ENCODE measurements around the gene ZXDC.

ZXDC gene

GRCh38 chr3:126442094-126442855, 33.4 kb downstream of the ZXDC start:
- peaks cover 19 to 76% (median 46%) of the 10 kb centered on the region in 11 experiments; a peak in 20 of 22 replicates for H3K36me3 ChIP-seq

GRCh38 chr3:126441256-126441880, 34.3 kb downstream of the ZXDC start:
- peaks cover 28 to 81% (median 53%) of the 10 kb centered on the region in 11 experiments; a peak in 21 of 22 replicates for H3K36me3 ChIP-seq
- no peaks in the 10 kb centered on the region for H3K9me3 ChIP-seq (replicated peaks in 1 of 11)
- H3K27ac ChIP-seq = no peak overlapping the region
- no peaks in the 10 kb centered on the region for H3K27me3 ChIP-seq
- H3K4me3 ChIP-seq = no peak overlapping the region
- peaks cover 0 to 82% (median 31%) of the 10 kb centered on the region in 11 experiments; a peak in 15 of 22 replicates for H4K20me1 ChIP-seq
- H3K4me2 ChIP-seq = no peak overlapping the region
- no peak for TF ChIP-seq Cebpa-rat (IDR thresholded peaks at IDR 0.05)
- H3K9ac ChIP-seq = no peak overlapping the region
- peaks cover 0 to 8% (median 0%) of the 10 kb centered on the region in 10 experiments; a peak in 2 of 20 replicates for H3K4me1 ChIP-seq

More at GRCh38 chr3:126442094-126442855, 33.4 kb downstream of the ZXDC start:
- Histone ChIP-seq H4K20me1 (peaks cover 0 to 80% (median 31%) of the 10 kb centered on the region in 11 experiments; a peak in 15 of 22 replicates), H3K27me3 (no peaks in the 10 kb centered on the region), H3K4me1 (peaks cover 0 to 8% (median 0%) of the 10 kb centered on the region in 10 experiments; a peak in 2 of 20 replicates), H3K9me3 (replicated peaks in 1 of 11) (no peaks in the 10 kb centered on the region), H3K27ac (no peak overlapping the region), H3K9ac (no peak overlapping the region), H3K4me3 (no peak overlapping the region), H3K4me2 (no peak overlapping the region)
- no peak for TF ChIP-seq Cebpa-rat (IDR thresholded peaks at IDR 0.05)

DNA sequence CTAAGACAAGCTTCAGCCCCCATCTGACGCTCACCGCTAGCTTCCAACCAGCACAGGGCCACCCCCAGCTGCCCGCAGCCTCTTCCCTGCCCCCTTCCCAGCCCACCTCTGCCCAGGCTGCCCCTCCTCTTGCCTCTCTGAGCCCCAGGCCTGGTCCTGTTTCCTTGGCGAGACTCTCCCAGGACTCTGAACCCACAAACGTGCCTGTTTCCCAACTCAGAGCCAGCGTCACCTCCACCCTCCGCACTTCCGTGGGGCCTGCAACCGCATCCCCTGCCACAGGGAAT, 35.0 kb downstream of the ZXDC start:
- Histone ChIP-seq H3K4me1 (peaks cover 0 to 8% (median 0%) of the 10 kb centered on the region in 10 experiments; a peak in 2 of 20 replicates), H3K9me3 (replicated peaks in 1 of 11) (no peaks in the 10 kb centered on the region), H3K27ac (no peak overlapping the region), H3K4me3 (no peak overlapping the region), H3K4me2 (no peak overlapping the region), H3K9ac (no peak overlapping the region), H4K20me1 (peaks cover 0 to 82% (median 31%) of the 10 kb centered on the region in 11 experiments; a peak in 15 of 22 replicates), H3K36me3 (peaks cover 29 to 81% (median 59%) of the 10 kb centered on the region in 11 experiments; a peak in 21 of 22 replicates), H3K27me3 (no peaks in the 10 kb centered on the region)
- TF ChIP-seq Cebpa-rat (IDR thresholded peaks at IDR 0.05) = no peak

GRCh38 chr3:126439968-126440708, 35.6 kb downstream of the ZXDC start:
- H3K4me3 ChIP-seq = no peak overlapping the region
- peaks cover 0 to 82% (median 29%) of the 10 kb centered on the region in 11 experiments; a peak in 14 of 22 replicates for H4K20me1 ChIP-seq
- H3K27me3 ChIP-seq = no peaks in the 10 kb centered on the region
- H3K4me2 ChIP-seq = no peak overlapping the region
- peaks cover 29 to 81% (median 60%) of the 10 kb centered on the region in 11 experiments; a peak in 21 of 22 replicates for H3K36me3 ChIP-seq
- H3K9me3 ChIP-seq (replicated peaks in 1 of 11) = no peaks in the 10 kb centered on the region
- H3K4me1 ChIP-seq = peaks cover 0 to 8% (median 0%) of the 10 kb centered on the region in 10 experiments; a peak in 2 of 20 replicates
- no peak overlapping the region for H3K27ac ChIP-seq
- TF ChIP-seq Cebpa-rat (IDR thresholded peaks at IDR 0.05) = no peak
- H3K9ac ChIP-seq = no peak overlapping the region

DNA sequence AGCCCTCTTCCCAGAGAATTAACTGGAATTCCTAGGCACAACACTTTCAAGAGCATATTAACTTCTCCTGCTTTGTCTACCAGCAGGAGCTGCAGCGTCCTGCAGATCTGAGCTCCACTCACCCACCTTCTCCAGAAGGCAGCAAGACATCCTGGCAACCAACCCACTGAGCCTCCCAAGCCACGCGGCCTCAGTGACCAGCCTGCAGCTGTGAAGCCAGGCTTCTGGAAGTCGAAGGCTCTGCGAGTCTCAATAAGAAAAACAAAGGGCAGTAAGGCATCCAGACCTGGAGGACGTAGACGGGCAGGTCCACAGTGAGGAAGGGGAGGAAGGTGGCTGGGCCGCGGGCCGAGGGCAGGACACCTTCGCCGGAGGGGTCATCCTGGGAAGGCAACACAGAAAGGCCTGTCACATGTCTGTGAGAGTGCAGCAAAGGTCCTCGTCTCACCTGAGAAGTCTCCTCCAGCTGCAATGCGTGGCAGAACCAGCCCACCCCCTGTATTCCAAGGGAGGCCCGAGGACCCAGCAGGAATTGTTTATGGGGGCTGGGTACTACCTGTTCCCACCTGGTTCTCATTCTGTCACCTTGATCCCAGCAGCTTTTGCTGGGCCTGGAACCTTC, 36.2 kb downstream of the ZXDC start:
- Histone ChIP-seq H3K9ac (no peak overlapping the region), H3K27ac (no peak overlapping the region)

GRCh38 chr3:126438746-126439145, 36.9 kb downstream of the ZXDC start:
- no peaks in the 10 kb centered on the region for H3K9me3 ChIP-seq (replicated peaks in 1 of 11)
- H3K4me3 ChIP-seq = no peak overlapping the region
- H3K4me1 ChIP-seq = peaks cover 0 to 8% (median 0%) of the 10 kb centered on the region in 10 experiments; a peak in 2 of 20 replicates
- no peak for TF ChIP-seq Cebpa-rat (IDR thresholded peaks at IDR 0.05)
- H3K27ac ChIP-seq = no peak overlapping the region
- no peaks in the 10 kb centered on the region for H3K27me3 ChIP-seq
- H4K20me1 ChIP-seq = peaks cover 0 to 95% (median 27%) of the 10 kb centered on the region in 11 experiments; a peak in 14 of 22 replicates
- H3K36me3 ChIP-seq = peaks cover 29 to 92% (median 59%) of the 10 kb centered on the region in 11 experiments; a peak in 21 of 22 replicates
- no peak overlapping the region for H3K9ac ChIP-seq
- no peak overlapping the region for H3K4me2 ChIP-seq

More for the DNA sequence above, 36.2 kb downstream of the ZXDC start:
- Histone ChIP-seq H3K27me3 (no peaks in the 10 kb centered on the region), H3K9me3 (replicated peaks in 1 of 11) (no peaks in the 10 kb centered on the region), H3K4me2 (no peak overlapping the region), H4K20me1 (peaks cover 0 to 88% (median 26%) of the 10 kb centered on the region in 11 experiments; a peak in 14 of 22 replicates), H3K4me1 (peaks cover 0 to 8% (median 0%) of the 10 kb centered on the region in 10 experiments; a peak in 2 of 20 replicates), H3K4me3 (no peak overlapping the region), H3K36me3 (peaks cover 29 to 86% (median 60%) of the 10 kb centered on the region in 11 experiments; a peak in 21 of 22 replicates)
- TF ChIP-seq Cebpa-rat (IDR thresholded peaks at IDR 0.05) = no peak

DNA sequence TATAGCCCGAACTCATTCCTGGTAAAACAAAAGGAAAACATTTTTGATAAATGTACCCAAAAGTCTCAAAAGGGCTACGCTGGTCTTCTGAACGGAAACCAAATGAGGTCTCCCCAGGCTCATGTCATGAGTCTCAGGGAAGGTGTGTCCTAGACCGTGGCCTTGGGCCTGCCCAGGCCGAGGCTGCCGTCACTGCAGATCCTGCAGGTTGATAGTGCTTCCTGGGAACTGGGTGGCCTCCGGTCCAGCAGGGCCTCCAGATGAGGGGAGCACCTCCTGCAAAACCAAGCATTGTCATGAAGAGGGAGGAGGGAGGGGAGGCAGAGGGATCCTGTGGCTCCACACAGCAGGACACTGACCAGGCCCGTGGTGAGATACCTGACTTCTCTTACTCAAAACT, 37.5 kb downstream of the ZXDC start:
- peaks cover 29 to 97% (median 63%) of the 10 kb centered on the region in 11 experiments; a peak in 21 of 22 replicates for H3K36me3 ChIP-seq
- no peak overlapping the region for H3K4me2 ChIP-seq
- peaks cover 0 to 4% (median 0%) of the 10 kb centered on the region in 10 experiments; a peak in 2 of 20 replicates for H3K4me1 ChIP-seq
- no peak overlapping the region for H3K27ac ChIP-seq
- no peak overlapping the region for H3K4me3 ChIP-seq
- no peaks in the 10 kb centered on the region for H3K9me3 ChIP-seq (replicated peaks in 1 of 11)
- no peak for TF ChIP-seq Cebpa-rat (IDR thresholded peaks at IDR 0.05)
- no peak overlapping the region for H3K9ac ChIP-seq
- no peaks in the 10 kb centered on the region for H3K27me3 ChIP-seq
- peaks cover 0 to 96% (median 25%) of the 10 kb centered on the region in 11 experiments; a peak in 14 of 22 replicates for H4K20me1 ChIP-seq
